GM12878 (cell line): ENCODE results near the gene HHAT. TPM values are rescaled to one million over a fixed set of nuclear protein-coding genes. Genes with fewer than 3 reads are reported as not detected.

Experiments used
- BMI1 ChIP-seq: fragments of 450-650 bp; IDR thresholded peaks from 2 replicates; pipeline ENCODE4 v1.6.1; 2016; ENCODE audit warnings: mild to moderate bottlenecking, moderate library complexity, borderline replicate concordance
- CBFB ChIP-seq: IDR thresholded peaks from 2 replicates; pipeline ENCODE4 v1.6.1; 2016; ENCODE audit warnings: antibody characterized with exemption, low read depth
- CHD4 ChIP-seq: fragments of 200-600 bp; sonication (generic); IDR thresholded peaks from 2 replicates; pipeline ENCODE4 v1.6.1; 2016; ENCODE audit warnings: mild to moderate bottlenecking
- CREB1 ChIP-seq: IDR thresholded peaks from 2 replicates; pipeline ENCODE4 v1.6.1; 2012; ENCODE audit warnings: low read depth, mild to moderate bottlenecking, inconsistent platforms
- EP300 ChIP-seq, 2 experiments: fragments of 150-350 bp in 1 of 2; IDR thresholded peaks; 2 replicates each; pipeline ENCODE4 v1.6.1; 2011 to 2012; ENCODE audit warnings: low read depth in 2 of 2, low read length in 2 of 2, borderline replicate concordance in 1 of 2, improper control_type of control experiment in 1 of 2, inconsistent platforms in 1 of 2; ENCODE audit not compliant: control insufficient read depth in 1 of 2
- IRF4 ChIP-seq: IDR thresholded peaks from 2 replicates; pipeline ENCODE4 v1.6.1; 2011; ENCODE audit warnings: low read depth, low read length
- NFYB ChIP-seq: IDR thresholded peaks from 2 replicates; pipeline ENCODE4 v1.6.1; 2011; ENCODE audit warnings: low read depth, mild to moderate bottlenecking, low read length, improper control_type of control experiment, moderate library complexity; ENCODE audit not compliant: insufficient read depth
- NR2F1 ChIP-seq: fragments of 450-650 bp; conservative IDR thresholded peaks from 2 replicates; pipeline ENCODE4 v1.6.1; 2017; ENCODE audit warnings: mild to moderate bottlenecking
- RCOR1 ChIP-seq: conservative IDR thresholded peaks from 2 replicates; pipeline ENCODE4 v1.6.1; 2012; ENCODE audit warnings: low read depth, low read length, improper control_type of control experiment
- RELA ChIP-seq: fragments of 450-650 bp; IDR thresholded peaks from 2 replicates; pipeline ENCODE4 v1.8.0; 2014; ENCODE audit warnings: borderline replicate concordance; ENCODE audit not compliant: partially characterized antibody
- SMAD1 ChIP-seq: fragments of 450-650 bp; IDR thresholded peaks from 2 replicates; pipeline ENCODE4 v1.6.1; 2018; ENCODE audit warnings: mild to moderate bottlenecking, low read depth; ENCODE audit not compliant: partially characterized antibody
- STAT3 ChIP-seq: IDR thresholded peaks from 2 replicates; pipeline ENCODE4 v1.6.1; 2011; ENCODE audit warnings: low read depth, low read length, improper control_type of control experiment
- SUZ12 ChIP-seq: fragments of 200-600 bp; sonication (generic); IDR thresholded peaks from one replicate; pipeline ENCODE4 v1.6.1; 2018; ENCODE audit warnings: antibody characterized with exemption, mild to moderate bottlenecking; ENCODE audit not compliant: unreplicated experiment
- TBL1XR1 ChIP-seq: IDR thresholded peaks from 2 replicates; pipeline ENCODE4 v1.6.1; 2012; ENCODE audit warnings: low read depth, low read length, improper control_type of control experiment
- TCF12 ChIP-seq: IDR thresholded peaks from 2 replicates; pipeline ENCODE4 v1.6.1; 2011; ENCODE audit warnings: low read depth, mild to moderate bottlenecking, low read length
- TCF7 ChIP-seq: IDR thresholded peaks from 2 replicates; pipeline ENCODE4 v1.6.1; 2014; ENCODE audit warnings: antibody characterized with exemption, borderline replicate concordance
- YY1 ChIP-seq: IDR thresholded peaks from 2 replicates; pipeline ENCODE4 v1.6.1; 2011; ENCODE audit warnings: low read depth, mild to moderate bottlenecking, low read length
- ZBED1 ChIP-seq: IDR thresholded peaks from 2 replicates; pipeline ENCODE4 v1.6.1; 2016; ENCODE audit warnings: borderline replicate concordance
- ZNF622 ChIP-seq: fragments of 450-650 bp; IDR thresholded peaks from 2 replicates; pipeline ENCODE4 v1.6.1; 2017; ENCODE audit warnings: mild to moderate bottlenecking, inconsistent platforms
- polyA plus RNA-seq, 11 experiments: library from polyadenylated mRNA; depleted of rRNA in 4 of 11; unstranded in 6 of 11; stranded (reverse) in 5 of 11; fragments of >200 nt; fragmentation: Nextera tagmentation in 4 of 11; fragmentation: Illumina TruSeq in 1 of 11; extraction: Ambion mirVana in 4 of 11; extraction: Trizol in 1 of 11; gene quantifications; 1 replicate in 1 of 11; 2 replicates in 10 of 11; pipeline versions ENCODE4 v1.2.1 to v1.2.3, GENCODE V29; 2011 to 2016; ENCODE audit warnings: inconsistent platforms in 2 of 11, missing spikeins in 2 of 11, low read depth in 1 of 11
- total RNA-seq, 4 experiments: library from RNA; depleted of rRNA in 3 of 4; stranded (reverse); fragments of >200 nt in 3 of 4; fragmentation: Illumina TruSeq in 1 of 4; extraction: Trizol in 1 of 4; gene quantifications; 2 replicates each; pipeline versions ENCODE4 v1.2.1 to v1.2.3, GENCODE V29; 2013 to 2021
- TF ChIP-seq, protein P1 (sequence below): fragments of 150-350 bp; IDR thresholded peaks from 2 replicates; pipeline ENCODE4 v1.6.1; 2016; ENCODE audit warnings: low read depth, low read length
- TF ChIP-seq, protein P2 (sequence below): fragments of 450-650 bp; IDR thresholded peaks from 2 replicates; pipeline ENCODE4 v1.6.1; 2014; ENCODE audit warnings: mild to moderate bottlenecking
- TF ChIP-seq, protein P3 (sequence below): IDR thresholded peaks from 2 replicates; pipeline ENCODE4 v1.6.1; 2012; ENCODE audit warnings: low read length, inconsistent platforms
- TF ChIP-seq, protein P4 (sequence below): fragments of 450-650 bp; IDR thresholded peaks from 2 replicates; pipeline ENCODE4 v1.6.1; 2016; ENCODE audit warnings: mild to moderate bottlenecking

Gene HHAT
- total and polyA plus RNA-seq, 10 of the 15 experiments (the other 5 are each of a cell fraction or from before 2014, with no cell fraction given): 1.2 to 37.6 (median 2.6) TPM

DNA sequence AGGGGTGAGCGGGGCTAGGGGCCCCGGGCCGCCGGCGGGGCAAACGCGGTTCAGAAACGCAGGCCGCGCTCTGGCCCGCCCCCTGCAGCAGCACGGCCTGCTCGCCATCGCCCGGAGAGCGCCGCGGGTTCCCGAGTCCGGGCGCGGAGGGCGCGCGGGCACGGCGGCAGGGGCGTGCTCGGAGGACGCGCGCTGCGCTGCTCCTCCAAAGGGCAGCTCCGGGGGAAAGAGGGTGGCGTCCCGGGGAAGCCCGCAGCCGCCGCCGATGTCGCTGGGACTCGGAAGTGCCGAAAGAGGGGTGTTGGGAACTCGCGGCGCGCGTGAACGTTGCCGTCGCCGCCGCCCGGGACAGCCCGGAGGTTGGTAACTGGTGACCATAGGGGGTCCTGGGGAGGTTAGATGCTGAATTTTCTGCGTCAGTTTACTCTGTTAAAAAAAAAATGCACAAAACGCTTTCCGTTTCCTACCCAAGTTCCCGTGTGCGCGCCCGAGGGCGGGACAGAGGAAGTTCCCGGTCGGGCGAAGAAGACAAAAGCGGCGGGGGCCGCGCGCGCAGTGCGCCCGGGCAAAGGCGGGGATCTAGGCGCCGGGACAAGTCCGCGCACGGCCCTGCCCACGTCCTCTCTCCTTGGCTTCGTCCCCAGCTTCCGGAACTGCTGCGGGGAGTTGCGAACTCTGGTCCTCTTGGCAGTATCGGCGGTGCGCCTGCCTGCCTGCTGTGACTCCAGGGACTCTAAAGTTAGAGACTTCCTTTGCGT, at the start of gene HHAT (continued):
- TF ChIP-seq CBFB (no peak), CREB1 (no peak; the same call in 1 of the 2 replicates), TBL1XR1 (no peak), EP300 (IDR thresholded peaks at IDR 0.05; ENCODE audit: borderline replicate concordance in 1 of 2, control insufficient read depth in 1 of 2, low read depth in 2 of 2, low read length in 2 of 2) (no peak), TCF7 (no peak), BMI1 (peak; percentile 7; the same call in 1 of the 2 replicates), TCF12 (no peak), NR2F1 (peak; percentile 61; the same call in 1 of the 2 replicates), YY1 (peak; percentile 30; the same call in 1 of the 2 replicates), STAT3 (no peak), SMAD1 (no peak), NFYB (no peak), CHD4 (no peak), RCOR1 (no peak), ZBED1 (no peak), ZNF622 (no peak), IRF4 (no peak), RELA (peak; percentile 40), SUZ12 (no peak)
- TF ChIP-seq, protein P1, sequence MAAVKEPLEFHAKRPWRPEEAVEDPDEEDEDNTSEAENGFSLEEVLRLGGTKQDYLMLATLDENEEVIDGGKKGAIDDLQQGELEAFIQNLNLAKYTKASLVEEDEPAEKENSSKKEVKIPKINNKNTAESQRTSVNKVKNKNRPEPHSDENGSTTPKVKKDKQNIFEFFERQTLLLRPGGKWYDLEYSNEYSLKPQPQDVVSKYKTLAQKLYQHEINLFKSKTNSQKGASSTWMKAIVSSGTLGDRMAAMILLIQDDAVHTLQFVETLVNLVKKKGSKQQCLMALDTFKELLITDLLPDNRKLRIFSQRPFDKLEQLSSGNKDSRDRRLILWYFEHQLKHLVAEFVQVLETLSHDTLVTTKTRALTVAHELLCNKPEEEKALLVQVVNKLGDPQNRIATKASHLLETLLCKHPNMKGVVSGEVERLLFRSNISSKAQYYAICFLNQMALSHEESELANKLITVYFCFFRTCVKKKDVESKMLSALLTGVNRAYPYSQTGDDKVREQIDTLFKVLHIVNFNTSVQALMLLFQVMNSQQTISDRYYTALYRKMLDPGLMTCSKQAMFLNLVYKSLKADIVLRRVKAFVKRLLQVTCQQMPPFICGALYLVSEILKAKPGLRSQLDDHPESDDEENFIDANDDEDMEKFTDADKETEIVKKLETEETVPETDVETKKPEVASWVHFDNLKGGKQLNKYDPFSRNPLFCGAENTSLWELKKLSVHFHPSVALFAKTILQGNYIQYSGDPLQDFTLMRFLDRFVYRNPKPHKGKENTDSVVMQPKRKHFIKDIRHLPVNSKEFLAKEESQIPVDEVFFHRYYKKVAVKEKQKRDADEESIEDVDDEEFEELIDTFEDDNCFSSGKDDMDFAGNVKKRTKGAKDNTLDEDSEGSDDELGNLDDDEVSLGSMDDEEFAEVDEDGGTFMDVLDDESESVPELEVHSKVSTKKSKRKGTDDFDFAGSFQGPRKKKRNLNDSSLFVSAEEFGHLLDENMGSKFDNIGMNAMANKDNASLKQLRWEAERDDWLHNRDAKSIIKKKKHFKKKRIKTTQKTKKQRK: no peak
- TF ChIP-seq, protein P2, sequence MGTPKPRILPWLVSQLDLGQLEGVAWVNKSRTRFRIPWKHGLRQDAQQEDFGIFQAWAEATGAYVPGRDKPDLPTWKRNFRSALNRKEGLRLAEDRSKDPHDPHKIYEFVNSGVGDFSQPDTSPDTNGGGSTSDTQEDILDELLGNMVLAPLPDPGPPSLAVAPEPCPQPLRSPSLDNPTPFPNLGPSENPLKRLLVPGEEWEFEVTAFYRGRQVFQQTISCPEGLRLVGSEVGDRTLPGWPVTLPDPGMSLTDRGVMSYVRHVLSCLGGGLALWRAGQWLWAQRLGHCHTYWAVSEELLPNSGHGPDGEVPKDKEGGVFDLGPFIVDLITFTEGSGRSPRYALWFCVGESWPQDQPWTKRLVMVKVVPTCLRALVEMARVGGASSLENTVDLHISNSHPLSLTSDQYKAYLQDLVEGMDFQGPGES: no peak
- TF ChIP-seq, protein P3, sequence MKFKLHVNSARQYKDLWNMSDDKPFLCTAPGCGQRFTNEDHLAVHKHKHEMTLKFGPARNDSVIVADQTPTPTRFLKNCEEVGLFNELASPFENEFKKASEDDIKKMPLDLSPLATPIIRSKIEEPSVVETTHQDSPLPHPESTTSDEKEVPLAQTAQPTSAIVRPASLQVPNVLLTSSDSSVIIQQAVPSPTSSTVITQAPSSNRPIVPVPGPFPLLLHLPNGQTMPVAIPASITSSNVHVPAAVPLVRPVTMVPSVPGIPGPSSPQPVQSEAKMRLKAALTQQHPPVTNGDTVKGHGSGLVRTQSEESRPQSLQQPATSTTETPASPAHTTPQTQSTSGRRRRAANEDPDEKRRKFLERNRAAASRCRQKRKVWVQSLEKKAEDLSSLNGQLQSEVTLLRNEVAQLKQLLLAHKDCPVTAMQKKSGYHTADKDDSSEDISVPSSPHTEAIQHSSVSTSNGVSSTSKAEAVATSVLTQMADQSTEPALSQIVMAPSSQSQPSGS: no peak
- TF ChIP-seq, protein P4, sequence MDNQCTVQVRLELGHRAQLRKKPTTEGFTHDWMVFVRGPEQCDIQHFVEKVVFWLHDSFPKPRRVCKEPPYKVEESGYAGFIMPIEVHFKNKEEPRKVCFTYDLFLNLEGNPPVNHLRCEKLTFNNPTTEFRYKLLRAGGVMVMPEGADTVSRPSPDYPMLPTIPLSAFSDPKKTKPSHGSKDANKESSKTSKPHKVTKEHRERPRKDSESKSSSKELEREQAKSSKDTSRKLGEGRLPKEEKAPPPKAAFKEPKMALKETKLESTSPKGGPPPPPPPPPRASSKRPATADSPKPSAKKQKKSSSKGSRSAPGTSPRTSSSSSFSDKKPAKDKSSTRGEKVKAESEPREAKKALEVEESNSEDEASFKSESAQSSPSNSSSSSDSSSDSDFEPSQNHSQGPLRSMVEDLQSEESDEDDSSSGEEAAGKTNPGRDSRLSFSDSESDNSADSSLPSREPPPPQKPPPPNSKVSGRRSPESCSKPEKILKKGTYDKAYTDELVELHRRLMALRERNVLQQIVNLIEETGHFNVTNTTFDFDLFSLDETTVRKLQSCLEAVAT: no peak
